Activated CD4-positive, CD25-positive, alpha-beta regulatory T cell treated with anti-CD3 and anti-CD28 coated beads, Interleukin-2, amount 50 U/mL, for 24 hours (primary cell): ENCODE measurements around the gene CENPU.
A peak's percentile ranks its signal among the peaks of the same experiment; 100 is the strongest.
"Not testable (repeated sequence)": the region's sequence is repeated elsewhere in the genome, so short reads cannot be mapped to it uniquely, and the experiment has no call there.

Experiments used
- ATAC-seq, 2 donors: fragments of 150-1000 bp; cut with Tn5 transposase; one replicate each; pipeline ENCODE4 v1.10.0; 2021; ENCODE audit warnings: mild to moderate bottlenecking in 1 of 2, moderate library complexity in 1 of 2

CENPU gene

GRCh38 chr4:184733654-184734524 lies at the start of gene CENPU:
CENPU (minus strand) TSS chr4:184734096; CDS start chr4:184734062, 34 bp downstream.
- ATAC-seq: peak; percentile 93

- no peak for ATAC-seq
Measured at GRCh38 chr4:184782731-184783373, 49.0 kb upstream of the CENPU start.

GRCh38 chr4:184779160-184779559 lies 45.3 kb upstream of the CENPU start:
- ATAC-seq: not testable (repeated sequence)

- no peak for ATAC-seq
Measured at GRCh38 chr4:184778325-184778724, 44.4 kb upstream of the CENPU start.

GRCh38 chr4:184776821-184777220 lies 42.9 kb upstream of the CENPU start:
- ATAC-seq: no peak

- ATAC-seq: no peak
Measured at GRCh38 chr4:184775854-184776555, 42.1 kb upstream of the CENPU start.

GRCh38 chr4:184774152-184774551 lies 40.3 kb upstream of the CENPU start:
- ATAC-seq: no peak

- ATAC-seq: no peak
Measured at GRCh38 chr4:184771416-184771815, 37.5 kb upstream of the CENPU start.

GRCh38 chr4:184769141-184769765 lies 35.4 kb upstream of the CENPU start:
- no peak for ATAC-seq

- no peak for ATAC-seq
Measured at GRCh38 chr4:184768296-184768695, 34.4 kb upstream of the CENPU start.

- no peak for ATAC-seq
Measured at GRCh38 chr4:184766446-184766845, 32.5 kb upstream of the CENPU start.

- no peak for ATAC-seq
Measured at GRCh38 chr4:184765473-184766340, 31.8 kb upstream of the CENPU start.

GRCh38 chr4:184764601-184765000 lies 30.7 kb upstream of the CENPU start:
- no peak for ATAC-seq

- no peak for ATAC-seq
Measured at GRCh38 chr4:184763150-184763780, 29.4 kb upstream of the CENPU start.

- ATAC-seq: peak; percentile 81 to 88
Measured at GRCh38 chr4:184762100-184762499, 28.2 kb upstream of the CENPU start.

GRCh38 chr4:184760681-184761080 lies 26.8 kb upstream of the CENPU start:
- ATAC-seq: no peak

GRCh38 chr4:184757810-184758209 lies 23.9 kb upstream of the CENPU start:
- ATAC-seq: no peak

- ATAC-seq: no peak
Measured at GRCh38 chr4:184756399-184756798, 22.5 kb upstream of the CENPU start.

GRCh38 chr4:184755278-184755677 lies 21.4 kb upstream of the CENPU start:
- ATAC-seq: no peak

- ATAC-seq: no peak
Measured at GRCh38 chr4:184752496-184753275, 18.8 kb upstream of the CENPU start.

GRCh38 chr4:184751585-184751956 lies 17.7 kb upstream of the CENPU start:
- no peak for ATAC-seq
